T-helper 1 cell (primary cell): ENCODE results near the gene CAPN10.

Experiments used
- DNase-seq, 5 donors: peaks; one replicate each; pipeline ENCODE4 v3.0.0-alpha.2; 2012 to 2020

CAPN10 gene

DNA sequence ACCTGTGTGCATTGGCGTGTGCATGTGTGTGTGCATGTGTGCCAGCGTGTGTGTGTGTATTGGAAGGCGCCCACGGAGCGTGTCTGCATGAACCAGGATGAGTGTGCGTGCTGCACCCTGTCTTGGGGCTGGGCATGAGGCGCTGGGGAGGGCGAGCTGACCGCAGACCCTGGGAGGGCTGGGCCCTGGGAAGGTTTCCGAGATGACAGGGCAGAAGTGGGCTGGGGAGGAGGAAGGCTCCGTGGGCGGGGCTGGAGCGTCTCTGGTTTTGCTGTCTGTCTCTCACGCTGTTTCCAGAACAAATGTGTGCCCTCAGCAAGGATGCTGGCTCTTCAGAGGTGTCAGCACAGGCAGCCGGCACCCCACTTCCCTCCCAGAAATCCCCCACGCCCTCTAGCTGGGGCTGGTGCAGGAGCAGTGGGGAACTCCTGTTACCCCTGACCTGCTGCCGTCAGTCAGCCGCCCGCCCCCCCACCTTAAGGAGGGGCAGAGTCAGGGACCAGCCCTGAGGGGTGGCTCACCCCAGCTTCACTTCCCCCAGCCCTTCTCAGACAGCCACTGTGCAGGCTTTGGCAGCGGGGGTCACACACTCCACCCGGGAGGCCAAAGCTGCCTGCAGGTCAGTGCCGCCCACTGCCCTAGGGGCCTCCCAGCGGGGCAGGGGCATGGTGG lies 38.6 kb downstream of the CAPN10 start, which contains the start of gene GPR35:
GPR35 (plus strand) TSS at position 531 of the 672 bp plus-strand sequence. CDS start 4,473 bp downstream, outside the sequence.
- peak; percentile 62 to 89 (median 82) for DNase-seq

DNA sequence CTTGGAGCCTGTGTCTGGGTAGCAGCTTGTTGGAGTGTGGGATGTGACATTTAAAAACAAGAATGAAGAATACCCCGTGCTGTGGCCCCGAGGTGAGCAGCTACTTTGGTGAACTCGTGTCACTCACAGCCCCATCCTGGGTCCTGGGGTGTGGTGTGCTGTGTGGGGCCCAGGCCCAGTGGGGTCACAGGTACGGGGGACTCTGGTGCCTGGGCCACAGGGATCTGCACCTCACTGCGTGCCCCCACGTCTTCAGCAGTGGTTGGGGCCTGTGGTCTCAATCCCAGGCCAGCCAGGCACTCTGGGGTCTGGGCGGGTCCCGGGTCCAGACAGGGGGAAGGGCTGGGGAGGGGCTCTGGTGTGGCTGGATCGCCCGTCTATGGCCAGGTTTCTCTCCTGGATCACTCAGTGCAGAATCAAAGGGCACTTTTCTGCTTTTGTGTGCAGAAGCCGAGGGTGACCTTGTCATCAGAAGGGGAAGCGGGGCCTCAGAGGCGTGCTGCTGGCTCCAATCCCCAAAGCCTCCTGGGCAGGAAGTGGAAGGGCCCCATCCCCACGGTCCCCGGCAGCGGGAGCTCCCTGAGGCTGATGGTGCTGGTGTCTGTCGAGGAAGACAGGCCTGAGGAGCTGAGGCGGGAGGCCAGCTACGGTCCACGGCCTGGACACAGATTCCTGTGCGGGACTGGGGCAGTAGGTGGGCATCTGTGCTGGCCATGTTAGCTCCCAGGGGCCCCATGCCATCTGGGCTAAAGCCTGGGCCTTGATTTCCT lies 40.2 kb downstream of the CAPN10 start:
- DNase-seq, result peak in 1 of 5 donors; percentile 14

DNA sequence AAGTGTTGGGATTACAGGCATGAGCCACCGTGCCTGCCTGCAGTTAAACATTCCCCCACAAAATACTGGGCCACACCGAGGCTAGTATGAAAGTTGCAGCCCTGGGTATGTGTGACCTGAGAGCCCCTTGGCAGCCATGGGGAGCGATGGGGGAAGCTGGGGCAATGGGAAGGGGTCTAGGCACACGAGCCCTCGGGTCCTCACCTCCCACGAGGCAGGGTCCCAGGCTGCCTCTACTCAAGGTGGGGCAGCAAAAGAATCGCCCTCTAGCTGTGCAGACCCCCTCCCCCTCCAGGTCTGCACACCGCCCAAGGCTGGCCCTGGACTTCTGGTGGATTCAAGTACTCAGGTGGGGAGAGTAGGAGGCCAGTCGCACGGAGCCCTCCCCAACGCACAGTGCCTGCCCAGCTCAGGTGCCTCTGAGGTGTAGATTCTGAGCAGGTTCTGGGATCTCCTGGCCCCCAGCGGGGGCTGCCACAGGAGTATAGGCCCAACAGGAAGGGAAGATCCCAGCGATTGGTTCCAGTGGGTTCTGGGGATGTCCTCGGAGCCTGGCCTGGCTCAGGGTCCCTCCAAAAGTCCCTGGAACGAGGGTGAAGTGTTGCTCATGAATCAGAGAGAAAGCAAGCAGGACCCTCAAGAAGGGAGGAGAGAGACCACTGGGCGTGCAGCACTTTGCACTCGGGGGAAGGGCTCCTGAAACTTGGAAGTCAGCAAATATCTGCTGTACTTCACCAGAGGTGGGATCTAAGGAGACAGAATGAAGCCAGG lies 41.4 kb downstream of the CAPN10 start:
- no peak for DNase-seq

DNA sequence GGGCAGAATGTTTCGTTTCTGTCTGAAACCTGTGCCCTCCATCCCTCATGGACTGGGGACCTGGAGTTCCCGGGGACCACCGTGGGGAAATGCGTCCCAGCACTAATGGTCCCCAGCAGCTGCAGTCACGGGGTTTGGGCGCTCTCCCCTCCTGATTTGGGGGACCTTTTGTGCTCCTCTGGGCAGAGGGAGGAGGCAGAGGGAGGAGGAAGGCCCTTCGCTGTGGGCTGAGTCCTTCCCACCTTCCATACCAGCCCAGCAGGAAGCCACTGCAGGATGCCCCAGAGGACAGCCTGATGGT lies 41.9 kb downstream of the CAPN10 start:
- DNase-seq, result no peak

DNA sequence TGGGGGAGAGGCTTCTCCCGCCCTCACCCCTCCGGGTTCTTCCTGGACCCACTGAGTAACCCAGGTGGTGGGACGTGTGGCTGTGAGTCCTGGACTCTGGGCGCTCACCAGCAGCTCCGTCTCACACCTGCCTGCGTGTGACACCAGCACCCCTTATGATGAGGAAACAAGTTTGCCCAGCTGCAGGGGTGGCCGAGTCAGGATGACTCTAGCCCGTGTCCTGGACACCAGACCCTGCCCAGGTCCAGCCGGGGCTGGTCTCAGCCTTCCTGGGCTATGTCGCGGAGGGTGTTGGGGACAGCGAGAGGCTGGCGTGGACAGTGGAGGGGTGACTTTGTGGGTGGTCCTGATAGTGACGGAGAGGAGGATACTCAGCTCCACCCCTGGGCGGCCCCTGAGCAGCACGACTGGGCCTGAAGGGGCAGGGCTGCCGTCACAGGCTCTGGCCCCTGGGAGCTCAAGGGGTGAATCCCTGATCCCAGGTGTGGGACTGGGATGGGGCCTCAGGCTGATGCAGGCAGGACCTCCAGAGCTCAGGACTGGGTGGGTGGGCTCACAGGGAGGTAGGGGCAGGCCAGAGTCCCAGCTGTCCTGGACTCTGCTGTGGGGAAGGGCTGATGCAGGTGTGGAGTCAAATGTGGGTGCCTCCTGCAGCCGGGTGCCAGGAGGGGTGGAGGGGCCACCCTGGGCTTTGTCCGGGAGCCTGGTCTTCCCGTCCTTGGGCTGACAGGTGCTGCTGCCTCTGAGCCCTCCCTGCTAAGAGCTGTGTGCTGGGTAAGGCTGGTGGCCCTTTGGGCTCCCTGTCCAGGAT lies 42.5 kb downstream of the CAPN10 start:
- no peak for DNase-seq

DNA sequence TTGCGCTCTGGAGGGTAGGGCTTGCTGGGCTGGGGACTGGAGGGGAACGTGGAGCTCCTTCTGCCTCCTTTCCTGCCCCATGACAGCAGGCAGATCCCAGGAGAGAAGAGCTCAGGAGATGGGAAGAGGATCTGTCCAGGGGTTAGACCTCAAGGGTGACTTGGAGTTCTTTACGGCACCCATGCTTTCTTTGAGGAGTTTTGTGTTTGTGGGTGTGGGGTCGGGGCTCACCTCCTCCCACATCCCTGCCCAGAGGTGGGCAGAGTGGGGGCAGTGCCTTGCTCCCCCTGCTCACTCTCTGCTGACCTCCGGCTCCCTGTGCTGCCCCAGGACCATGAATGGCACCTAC lies 43.1 kb downstream of the CAPN10 start:
- DNase-seq, result no peak

DNA sequence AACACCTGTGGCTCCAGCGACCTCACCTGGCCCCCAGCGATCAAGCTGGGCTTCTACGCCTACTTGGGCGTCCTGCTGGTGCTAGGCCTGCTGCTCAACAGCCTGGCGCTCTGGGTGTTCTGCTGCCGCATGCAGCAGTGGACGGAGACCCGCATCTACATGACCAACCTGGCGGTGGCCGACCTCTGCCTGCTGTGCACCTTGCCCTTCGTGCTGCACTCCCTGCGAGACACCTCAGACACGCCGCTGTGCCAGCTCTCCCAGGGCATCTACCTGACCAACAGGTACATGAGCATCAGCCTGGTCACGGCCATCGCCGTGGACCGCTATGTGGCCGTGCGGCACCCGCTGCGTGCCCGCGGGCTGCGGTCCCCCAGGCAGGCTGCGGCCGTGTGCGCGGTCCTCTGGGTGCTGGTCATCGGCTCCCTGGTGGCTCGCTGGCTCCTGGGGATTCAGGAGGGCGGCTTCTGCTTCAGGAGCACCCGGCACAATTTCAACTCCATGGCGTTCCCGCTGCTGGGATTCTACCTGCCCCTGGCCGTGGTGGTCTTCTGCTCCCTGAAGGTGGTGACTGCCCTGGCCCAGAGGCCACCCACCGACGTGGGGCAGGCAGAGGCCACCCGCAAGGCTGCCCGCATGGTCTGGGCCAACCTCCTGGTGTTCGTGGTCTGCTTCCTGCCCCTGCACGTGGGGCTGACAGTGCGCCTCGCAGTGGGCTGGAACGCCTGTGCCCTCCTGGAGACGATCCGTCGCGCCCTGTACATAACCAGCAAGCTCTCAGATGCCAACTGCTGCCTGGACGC lies 43.6 kb downstream of the CAPN10 start:
- DNase-seq, result no peak

DNA sequence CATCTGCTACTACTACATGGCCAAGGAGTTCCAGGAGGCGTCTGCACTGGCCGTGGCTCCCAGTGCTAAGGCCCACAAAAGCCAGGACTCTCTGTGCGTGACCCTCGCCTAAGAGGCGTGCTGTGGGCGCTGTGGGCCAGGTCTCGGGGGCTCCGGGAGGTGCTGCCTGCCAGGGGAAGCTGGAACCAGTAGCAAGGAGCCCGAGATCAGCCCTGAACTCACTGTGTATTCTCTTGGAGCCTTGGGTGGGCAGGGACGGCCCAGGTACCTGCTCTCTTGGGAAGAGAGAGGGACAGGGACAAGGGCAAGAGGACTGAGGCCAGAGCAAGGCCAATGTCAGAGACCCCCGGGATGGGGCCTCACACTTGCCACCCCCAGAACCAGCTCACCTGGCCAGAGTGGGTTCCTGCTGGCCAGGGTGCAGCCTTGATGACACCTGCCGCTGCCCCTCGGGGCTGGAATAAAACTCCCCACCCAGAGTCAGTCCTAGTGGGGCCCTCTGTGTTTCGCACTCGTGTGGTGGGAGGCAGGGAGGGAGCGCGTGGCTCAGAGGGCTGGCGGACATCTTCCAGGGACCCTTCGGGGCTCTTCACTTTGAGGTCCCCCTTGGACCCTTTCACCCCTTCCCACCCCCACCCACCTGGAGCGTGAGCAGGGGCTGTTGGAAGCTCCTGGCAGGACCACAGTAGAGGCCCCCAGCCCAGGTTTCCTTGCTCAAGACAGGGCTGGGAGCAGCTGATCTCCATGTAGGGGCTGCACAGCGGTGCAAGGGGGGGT lies 44.4 kb downstream of the CAPN10 start:
- DNase-seq, result no peak

DNA sequence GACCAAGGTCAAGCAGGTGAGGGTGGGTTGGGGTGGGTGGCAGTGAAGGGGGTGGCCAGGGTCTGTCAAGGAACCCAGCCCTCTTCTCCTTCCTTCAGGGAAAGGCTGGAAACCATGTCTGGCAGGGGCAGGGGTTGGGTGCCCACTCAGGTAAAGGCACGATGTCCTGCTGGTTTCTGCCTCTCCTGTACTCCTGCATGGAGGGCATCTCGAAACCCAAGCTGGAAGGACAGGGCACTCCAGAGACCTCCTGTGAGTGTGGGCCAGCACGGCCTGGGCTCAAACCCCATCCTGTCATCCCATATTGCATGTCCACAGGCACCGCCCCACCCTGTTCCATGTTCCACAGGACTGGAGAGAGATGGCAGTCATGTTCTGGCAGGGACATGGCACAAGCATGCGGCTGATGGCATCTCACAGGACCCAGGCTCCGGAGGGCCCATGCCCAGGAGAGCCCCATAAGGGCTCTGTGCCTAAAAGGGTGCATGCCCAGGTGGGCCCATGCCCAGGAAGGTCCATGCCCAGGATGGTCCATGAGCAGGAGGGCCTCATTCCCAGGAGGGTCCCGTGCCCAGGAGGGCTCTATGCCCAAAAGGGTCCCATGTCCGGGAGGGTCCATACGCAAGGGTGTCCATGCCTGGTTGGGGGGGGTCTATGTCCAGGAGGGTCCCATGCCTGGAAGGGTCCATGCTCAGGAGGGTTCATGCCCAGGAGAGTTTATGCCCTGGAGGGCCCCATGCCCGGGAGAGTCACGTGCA lies 45.2 kb downstream of the CAPN10 start:
- no peak for DNase-seq

DNA sequence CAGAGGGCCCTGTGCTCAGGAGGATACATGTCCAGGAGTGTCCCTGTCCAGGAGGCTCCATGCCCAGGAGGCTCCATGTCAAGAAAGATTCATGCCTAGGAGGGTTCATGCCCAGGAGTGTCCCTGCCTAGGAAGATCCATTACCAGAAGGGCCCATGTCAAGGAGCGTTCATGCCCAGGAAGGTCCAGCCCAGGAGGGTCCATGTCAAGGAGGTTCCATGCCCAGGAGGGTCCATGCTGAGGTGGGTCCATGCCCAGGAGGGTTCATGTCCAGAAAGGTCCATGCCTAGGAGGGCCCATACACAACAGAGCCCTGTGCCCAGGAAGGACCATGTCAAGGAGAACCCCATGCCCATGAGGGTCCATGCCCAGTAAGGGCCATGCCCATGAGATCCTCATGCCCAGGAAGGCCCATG lies 45.8 kb downstream of the CAPN10 start:
- no peak for DNase-seq

DNA sequence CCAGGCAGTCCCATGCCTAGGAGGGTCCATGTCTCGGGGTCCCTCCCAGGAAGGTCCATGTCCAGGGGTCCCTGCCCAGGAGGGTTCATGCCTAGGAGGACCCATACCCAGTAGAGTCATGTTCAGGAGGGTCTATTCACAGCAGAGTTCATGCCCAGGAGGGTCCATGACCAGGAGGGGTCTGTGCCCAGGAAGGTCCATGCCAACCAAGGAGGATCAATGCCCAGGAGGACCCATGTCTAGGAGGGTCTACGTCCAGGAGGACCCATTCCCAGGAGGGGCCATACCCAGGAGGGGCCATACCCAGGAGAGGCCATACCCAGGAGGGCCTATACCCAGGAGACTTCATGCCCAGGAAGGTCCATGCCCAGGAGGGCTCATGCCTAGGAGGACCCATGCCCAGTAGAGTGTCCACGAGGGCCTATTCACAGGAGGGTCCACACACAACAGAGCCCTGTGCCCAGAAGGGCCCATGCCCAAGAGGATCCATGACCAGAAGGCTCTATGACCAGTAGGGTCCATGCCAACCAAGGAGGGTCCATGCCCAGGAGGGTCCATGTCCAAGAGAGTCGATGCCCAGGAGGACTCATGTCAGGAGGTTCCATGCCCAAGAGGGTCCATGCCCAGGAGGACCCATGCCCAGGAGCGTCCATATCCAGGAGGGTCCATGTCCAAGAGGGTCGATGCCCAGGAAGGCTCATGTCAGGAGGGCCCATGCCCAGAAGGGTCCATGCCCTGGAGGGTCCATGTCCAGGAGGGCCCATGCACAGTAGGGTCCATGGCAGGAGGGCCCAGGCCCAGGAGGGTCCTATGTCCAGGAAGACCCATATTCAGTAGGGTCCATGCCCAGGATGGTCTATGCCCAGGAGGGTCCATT lies 48.8 kb downstream of the CAPN10 start:
- DNase-seq, result no peak

DNA sequence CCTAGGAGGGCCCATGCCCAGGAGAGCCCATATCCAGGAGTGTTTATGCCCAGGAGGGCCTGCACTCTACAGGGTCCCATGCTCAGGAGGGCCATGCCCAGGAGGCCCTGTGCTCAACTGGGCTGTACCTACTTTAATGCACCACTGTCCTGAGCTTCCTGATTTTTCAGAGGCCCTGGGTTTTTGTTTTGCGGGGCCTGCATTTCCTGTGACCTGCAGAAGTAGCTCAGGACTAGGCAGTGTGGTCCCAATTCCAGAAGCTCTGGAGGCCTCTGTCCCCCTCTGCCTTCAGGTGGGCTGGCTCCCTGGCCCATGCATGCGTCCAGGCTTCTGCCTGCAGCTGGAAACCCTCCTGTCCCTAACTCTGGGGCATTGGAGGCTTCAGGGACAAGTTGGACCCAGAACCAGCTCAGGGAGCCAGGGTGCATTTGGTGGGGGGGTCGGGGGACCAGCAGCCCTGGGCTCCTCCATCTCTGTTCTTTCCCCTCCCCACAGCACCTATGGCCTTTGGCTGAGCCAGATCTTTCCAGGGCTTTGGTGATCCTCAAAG lies 49.5 kb downstream of the CAPN10 start:
- no peak for DNase-seq

DNA sequence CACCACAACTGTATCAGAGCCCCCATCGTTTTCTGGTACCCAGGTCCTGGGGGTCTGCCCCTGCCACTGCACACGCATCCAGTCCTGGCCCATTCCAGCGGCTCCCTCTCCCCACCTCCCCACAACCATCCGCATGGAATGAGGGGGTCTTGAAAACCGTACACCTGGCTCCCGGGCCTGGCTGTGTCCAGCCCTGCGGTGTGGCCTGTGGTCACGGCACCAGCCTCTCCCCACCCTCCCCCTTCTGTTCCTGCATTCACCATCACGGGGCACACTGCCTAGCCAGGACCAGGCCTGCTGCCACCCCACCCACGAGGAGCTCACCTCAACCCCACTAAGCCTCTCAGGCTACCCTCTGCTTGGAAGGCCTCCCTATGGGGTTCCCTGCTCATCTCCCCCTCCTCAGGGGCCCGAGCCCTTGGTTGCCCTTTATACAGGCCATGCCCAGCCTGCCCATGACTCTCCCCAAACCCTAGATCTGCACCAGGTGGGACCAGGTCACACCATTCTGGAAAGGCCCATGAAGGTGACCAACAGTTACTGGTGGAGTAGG lies 50.1 kb downstream of the CAPN10 start:
- DNase-seq, result no peak

DNA sequence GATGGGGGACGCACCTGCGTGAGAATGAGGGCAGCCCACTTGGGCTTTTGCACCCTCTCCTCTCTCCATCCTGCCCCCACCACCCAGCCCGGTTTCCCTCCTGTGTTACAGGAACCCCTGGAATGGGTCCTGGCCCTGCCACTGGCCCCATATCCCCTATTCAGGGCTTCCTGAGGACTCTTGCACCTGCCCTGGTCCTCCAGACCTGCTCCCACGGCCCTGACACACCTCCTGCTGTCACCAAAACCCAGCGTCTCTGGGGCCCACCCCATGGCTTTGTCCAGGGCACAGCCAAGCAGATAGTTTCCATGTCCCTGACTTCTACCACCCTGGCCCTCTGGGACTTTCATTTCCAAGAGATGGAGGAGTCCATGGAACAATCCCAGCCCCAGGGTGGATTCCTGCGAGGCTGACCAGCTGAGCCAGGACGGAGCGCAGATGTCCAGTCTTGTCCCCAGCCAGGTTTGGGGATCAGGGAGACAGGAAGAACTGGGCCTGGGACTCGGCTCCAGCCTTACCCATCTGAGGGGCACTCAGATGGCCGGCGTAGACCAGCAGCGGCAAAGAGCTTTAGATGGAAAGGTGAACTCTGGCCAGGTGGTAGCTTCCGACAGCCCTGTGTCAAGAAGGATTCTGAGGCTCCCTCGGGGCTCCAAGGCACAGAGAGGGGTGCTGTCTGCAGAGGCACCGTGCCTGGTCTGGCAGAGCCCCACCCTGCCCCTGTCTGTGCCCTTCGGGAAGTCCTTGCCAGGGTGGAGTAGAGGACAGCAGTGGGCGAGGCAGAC lies 50.8 kb downstream of the CAPN10 start:
- no peak for DNase-seq

DNA sequence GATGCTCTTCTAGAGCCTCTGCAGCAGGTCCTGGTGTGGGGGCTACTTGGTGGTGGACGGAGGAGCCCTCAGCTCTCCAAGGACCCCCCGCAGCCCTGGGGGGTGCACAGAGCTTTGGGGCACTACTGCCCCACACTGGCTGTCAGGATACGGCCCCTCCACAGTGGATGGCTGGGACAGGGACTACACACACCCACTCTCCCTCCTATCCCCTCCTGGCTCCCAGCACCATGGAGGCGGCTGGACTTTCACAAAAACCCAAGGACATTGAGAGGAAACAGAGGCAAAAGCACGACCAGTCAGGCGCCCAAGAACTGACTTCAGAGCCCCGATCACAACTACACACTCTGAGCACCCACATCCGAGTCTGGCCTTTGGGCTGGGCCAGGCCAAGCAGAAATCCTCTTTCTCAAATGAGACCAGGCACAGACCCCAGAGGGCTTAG lies 51.4 kb downstream of the CAPN10 start:
- no peak for DNase-seq

DNA sequence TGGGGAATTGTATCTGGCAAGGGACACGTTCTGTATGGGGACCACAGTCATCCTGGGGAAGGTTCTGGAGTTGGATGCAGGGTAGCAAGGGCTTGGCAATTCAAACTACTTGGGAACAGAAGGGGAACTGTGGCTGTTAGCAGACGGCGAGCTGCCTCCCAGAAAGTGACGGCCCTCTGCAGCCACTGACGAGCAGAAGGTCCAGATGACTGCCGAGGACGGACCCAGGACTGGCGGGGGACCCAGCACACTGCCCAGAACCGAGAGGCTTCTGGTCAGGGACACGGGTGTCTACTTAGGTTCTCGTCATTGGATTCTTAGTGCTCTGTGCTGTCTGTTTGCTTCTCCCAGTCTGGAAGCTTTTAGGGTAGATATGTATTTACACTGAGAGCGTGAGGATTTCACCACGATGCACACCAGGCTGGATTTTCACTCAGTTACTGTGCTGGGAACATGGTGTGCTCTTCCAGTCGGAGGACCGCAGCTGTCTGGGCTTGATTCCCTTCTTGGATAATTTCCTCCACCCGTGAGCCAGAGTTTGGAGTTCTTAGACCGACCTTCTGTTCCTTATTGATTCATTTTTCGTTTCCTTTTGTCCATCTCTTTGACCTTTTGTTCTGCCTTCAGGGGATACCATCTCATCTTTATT lies 52.1 kb downstream of the CAPN10 start:
- DNase-seq, result no peak

DNA sequence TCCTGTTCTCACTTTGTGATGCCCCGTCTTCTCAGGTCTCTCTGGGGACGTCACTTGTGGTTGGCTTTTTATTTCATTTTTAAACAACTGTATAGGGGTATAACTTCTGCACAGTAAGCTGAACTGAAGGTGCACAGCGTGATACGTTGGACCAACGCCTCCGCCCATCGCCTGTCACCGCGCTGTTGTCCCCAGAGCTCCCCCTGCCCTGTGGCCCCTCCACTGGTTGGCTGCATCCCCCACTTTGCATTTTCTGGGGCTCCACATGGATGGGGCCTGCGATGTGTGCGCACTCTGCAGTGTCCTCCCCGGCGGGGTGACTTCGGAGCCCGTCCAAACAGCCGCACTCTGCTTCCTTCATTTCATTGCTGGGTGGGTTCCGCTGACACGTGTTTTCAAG lies 53.0 kb downstream of the CAPN10 start:
- no peak for DNase-seq
